ENCODE data around the gene UCN2.

- TF ChIP-seq, protein P1, sequence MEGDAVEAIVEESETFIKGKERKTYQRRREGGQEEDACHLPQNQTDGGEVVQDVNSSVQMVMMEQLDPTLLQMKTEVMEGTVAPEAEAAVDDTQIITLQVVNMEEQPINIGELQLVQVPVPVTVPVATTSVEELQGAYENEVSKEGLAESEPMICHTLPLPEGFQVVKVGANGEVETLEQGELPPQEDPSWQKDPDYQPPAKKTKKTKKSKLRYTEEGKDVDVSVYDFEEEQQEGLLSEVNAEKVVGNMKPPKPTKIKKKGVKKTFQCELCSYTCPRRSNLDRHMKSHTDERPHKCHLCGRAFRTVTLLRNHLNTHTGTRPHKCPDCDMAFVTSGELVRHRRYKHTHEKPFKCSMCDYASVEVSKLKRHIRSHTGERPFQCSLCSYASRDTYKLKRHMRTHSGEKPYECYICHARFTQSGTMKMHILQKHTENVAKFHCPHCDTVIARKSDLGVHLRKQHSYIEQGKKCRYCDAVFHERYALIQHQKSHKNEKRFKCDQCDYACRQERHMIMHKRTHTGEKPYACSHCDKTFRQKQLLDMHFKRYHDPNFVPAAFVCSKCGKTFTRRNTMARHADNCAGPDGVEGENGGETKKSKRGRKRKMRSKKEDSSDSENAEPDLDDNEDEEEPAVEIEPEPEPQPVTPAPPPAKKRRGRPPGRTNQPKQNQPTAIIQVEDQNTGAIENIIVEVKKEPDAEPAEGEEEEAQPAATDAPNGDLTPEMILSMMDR (IDR thresholded peaks at IDR 0.05 in 4 of 5, conservative IDR thresholded peaks at IDR 0.05 in 1 of 5) = no peak
- no peak for TF ChIP-seq POLR2A (IDR thresholded peaks at IDR 0.05)
Measured at GRCh38 chr3:48565591-48566400, 2.2 kb upstream of the UCN2 start.
